H1 (cell line): ENCODE results near the gene CCNT2. TPM values are rescaled to one million over a fixed set of nuclear protein-coding genes. Genes with fewer than 3 reads are reported as not detected.

Experiments used
- KDM1A ChIP-seq: fragments of 200-600, 300-600 bp; sonication (generic); IDR thresholded peaks from 2 replicates; pipeline ENCODE4 v1.7.1; 2016; ENCODE audit warnings: mild to moderate bottlenecking, low read length, borderline replicate concordance
- polyA plus RNA-seq, 7 experiments: library from polyadenylated mRNA; depleted of rRNA in 3 of 7; stranded (reverse) in 5 of 7; unstranded in 2 of 7; fragments of >200 nt in 5 of 7; fragments of 200-250 nt in 2 of 7; gene quantifications; 1 replicate in 5 of 7; 2 replicates in 1 of 7; 4 replicates in 1 of 7; pipeline versions ENCODE4 v1.2.1 to v1.2.3, GENCODE V29; 2011 to 2013; ENCODE audit warnings: missing spikeins in 2 of 7, mixed read lengths in 2 of 7
- total RNA-seq: library from RNA; stranded (reverse); fragmentation: NEBNext Ultra II Directional; extraction: Animal tissue kit (Norgen Biotek cat#: 25700); gene quantifications from 2 replicates; pipeline ENCODE4 v1.2.1, GENCODE V29; 2021

Gene CCNT2
- total and polyA plus RNA-seq, 2 of the 8 experiments (the other 6 are each of a cell fraction or from before 2014, with no cell fraction given): 13.0 to 39.7 TPM

DNA sequence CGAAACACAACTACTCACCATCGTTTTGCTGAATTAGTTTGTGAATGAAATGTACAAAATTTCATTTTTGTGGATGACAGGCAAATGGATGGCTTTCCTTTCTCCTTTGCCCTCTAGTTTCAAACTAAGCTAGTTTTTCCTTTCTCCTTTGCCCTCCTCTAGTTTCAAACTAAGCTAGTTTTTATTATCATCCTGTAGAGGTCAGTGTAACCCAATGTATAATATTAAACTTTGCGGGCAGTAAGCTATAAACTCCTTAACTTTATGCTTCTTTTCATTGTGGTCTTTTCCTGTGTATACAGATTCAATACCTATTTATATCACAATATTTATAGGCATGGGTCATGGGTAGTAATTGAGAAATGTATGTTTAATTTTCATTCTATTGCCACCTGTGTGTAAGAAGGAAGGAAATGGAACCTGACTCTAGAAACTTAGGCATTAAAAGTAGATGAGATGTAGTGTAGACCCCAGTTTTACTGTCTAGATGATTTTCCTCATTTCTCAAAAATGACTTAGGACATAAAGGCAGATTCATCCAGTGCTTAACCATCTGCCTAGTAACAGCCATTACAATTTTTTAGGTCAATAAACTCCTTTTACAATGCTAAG is 70.5 kb downstream of the CCNT2 start (continued):
- TF ChIP-seq KDM1A: no peak
